22Rv1 (cell line): ENCODE measurements around the gene CCDC15.

ENCODE experiments used
- CTCF ChIP-seq: fragments of 450-650 bp; IDR thresholded peaks from 2 replicates; pipeline ENCODE4 v1.5.1; 2017; ENCODE audit warnings: mild to moderate bottlenecking
- ZFX ChIP-seq: fragments of 450-650 bp; IDR thresholded peaks from 2 replicates; pipeline ENCODE4 v1.6.1; 2017; ENCODE audit warnings: antibody characterized with exemption, borderline replicate concordance

- TF ChIP-seq CTCF (no peak), ZFX (no peak)
These were observed 9.4 kb upstream of the CCDC15 start for GRCh38 chr11:124944565-124944964.
